WTC11 (cell line): ENCODE results near the gene SIAE.
A peak's percentile ranks its signal among the peaks of the same experiment; 100 is the strongest.

Experiments used
- ESRRA ChIP-seq: sonication (generic); formaldehyde crosslinking; IDR thresholded peaks from 2 replicates; pipeline ENCODE4 v1.8.1; 2022; ENCODE audit warnings: mild to moderate bottlenecking, missing genetic modification reagents, borderline replicate concordance
- FOXJ3 ChIP-seq: sonication (generic); formaldehyde crosslinking; IDR thresholded peaks from 2 replicates; pipeline ENCODE4 v1.9.0; 2021; ENCODE audit warnings: missing genetic modification reagents, mild to moderate bottlenecking, borderline replicate concordance
- FOXP1 ChIP-seq: sonication (generic); formaldehyde crosslinking; IDR thresholded peaks from 2 replicates; pipeline ENCODE4 v1.8.0; 2022; ENCODE audit warnings: missing genetic modification reagents, mild to moderate bottlenecking, moderate library complexity, borderline replicate concordance
- HMGA2 ChIP-seq: fragments of 250-450 bp; sonication (Bioruptor Pico); IDR thresholded peaks from 2 replicates; pipeline ENCODE4 v1.4.0; 2021; ENCODE audit warnings: mild to moderate bottlenecking, moderate library complexity
- NR2C2 ChIP-seq: sonication (generic); formaldehyde crosslinking; IDR thresholded peaks from 2 replicates; pipeline ENCODE4 v1.8.0; 2022; ENCODE audit warnings: mild to moderate bottlenecking, missing genetic modification reagents
- TF ChIP-seq, protein P1 (sequence below): fragments of 200-600 bp; IDR thresholded peaks from 2 replicates; pipeline ENCODE4 v1.8.0; 2022; ENCODE audit warnings: antibody characterized with exemption

DNA sequence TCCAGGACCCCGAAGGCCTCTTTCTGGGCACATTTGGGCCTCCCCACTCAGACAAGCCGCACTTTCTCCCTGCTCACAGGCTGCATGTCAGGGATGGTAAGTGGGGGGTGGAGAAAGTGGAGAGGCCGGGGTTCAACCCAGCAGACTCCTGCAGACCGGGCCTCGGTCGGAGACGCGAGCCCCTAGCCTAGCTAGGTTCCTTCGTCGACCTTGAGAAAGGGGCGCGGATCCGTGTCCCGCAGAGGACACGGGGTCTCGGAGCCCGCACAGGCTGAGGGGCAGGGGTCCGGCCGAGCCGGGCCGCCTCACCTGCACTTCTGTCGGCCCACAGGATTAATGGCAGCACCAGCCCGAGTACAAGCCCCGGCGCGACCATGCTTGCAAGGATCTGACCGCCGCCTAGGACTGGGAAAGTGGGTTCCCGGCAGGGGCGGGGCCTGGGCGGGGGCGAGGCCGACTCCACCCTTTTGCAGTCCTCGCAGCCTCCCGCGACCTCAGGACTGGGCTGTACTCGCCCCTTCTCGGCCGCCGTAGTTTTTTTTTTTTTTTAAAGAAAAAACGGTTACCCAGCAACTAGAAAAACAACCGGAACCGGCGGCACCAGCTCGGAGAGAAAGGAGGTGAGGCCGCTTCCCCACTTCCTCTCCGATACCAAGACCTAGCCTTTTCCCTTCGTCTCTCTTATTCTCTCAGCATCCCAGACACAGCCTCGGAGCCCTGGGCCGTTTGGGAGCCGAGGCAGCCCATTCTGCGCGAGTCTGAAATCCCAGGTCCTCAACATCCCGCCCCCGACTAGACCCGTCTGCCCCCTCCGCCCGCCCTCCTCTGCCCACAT, at the start of gene SIAE, which contains the start of gene SPA17:
- TF ChIP-seq NR2C2 (CRISPR knock-in tag) (no peak), FOXP1 (peak; percentile 57), FOXJ3 (CRISPR knock-in tag) (no peak), ESRRA (CRISPR knock-in tag) (no peak), HMGA2 (no peak)
- TF ChIP-seq, protein P1, sequence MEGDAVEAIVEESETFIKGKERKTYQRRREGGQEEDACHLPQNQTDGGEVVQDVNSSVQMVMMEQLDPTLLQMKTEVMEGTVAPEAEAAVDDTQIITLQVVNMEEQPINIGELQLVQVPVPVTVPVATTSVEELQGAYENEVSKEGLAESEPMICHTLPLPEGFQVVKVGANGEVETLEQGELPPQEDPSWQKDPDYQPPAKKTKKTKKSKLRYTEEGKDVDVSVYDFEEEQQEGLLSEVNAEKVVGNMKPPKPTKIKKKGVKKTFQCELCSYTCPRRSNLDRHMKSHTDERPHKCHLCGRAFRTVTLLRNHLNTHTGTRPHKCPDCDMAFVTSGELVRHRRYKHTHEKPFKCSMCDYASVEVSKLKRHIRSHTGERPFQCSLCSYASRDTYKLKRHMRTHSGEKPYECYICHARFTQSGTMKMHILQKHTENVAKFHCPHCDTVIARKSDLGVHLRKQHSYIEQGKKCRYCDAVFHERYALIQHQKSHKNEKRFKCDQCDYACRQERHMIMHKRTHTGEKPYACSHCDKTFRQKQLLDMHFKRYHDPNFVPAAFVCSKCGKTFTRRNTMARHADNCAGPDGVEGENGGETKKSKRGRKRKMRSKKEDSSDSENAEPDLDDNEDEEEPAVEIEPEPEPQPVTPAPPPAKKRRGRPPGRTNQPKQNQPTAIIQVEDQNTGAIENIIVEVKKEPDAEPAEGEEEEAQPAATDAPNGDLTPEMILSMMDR: no peak
